NT2/D1 (cell line): ENCODE results near the gene EEFSEC.

ENCODE experiments used
- SUZ12 ChIP-seq: IDR thresholded peaks from 2 replicates; pipeline ENCODE4 v1.6.1; 2011; ENCODE audit not compliant: insufficient read length, insufficient read depth; ENCODE audit errors: extremely low read depth
- YY1 ChIP-seq: IDR thresholded peaks from 2 replicates; pipeline ENCODE4 v1.6.1; 2011; ENCODE audit not compliant: insufficient read length, insufficient read depth
- ZNF274 ChIP-seq: IDR thresholded peaks from 2 replicates; pipeline ENCODE4 v1.6.1; 2011; ENCODE audit warnings: mild to moderate bottlenecking, low read depth, low read length

DNA sequence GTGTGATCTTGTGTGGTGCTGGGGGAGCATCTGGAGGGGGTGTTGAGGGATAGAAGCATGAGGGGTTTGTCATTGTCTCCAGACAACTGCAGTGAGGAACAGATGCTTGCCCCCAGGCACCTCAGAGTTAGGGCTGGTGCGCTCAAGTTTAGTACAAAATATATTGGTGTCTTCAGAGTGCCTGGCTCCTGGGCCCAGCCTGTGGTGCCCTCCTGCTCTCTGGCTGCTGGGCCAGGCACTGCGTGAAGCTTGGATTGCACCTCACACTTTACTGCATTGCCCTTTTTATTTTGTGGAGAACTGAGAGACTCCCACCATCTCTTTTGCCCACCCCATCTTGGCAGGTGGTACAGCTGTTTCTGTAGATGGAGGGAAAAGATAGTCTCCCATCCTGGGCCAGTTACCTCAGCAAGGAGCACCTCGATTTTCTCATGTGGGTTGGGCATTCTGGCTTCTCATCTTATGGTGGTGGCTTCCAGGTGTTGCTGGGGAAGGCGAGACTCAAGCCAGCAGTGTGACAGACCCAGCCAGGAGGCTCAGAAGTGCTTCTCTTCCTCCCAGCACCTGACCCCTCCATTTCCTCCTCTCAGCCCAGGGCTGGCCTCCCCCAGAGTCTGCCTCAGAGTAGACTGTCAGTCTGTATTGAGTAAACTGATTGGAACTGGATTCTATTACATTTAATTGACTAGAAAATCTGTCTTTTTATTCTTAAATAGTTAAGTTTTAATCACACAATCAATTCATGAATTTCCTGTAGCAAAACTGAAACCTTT is 173.0 kb downstream of the EEFSEC start:
- TF ChIP-seq ZNF274, result no peak
- TF ChIP-seq YY1, result no peak
- no peak for TF ChIP-seq SUZ12
